ENCODE data around the gene TMEM115. TPM values are rescaled to one million over a fixed set of nuclear protein-coding genes. Genes with fewer than 3 reads are reported as not detected.

Gene TMEM115
- total RNA-seq, 2 donors from 2014 or later: 73.0 to 76.7 TPM

- WGBS: 15% methylated on average over 2 of the region's 2 CpGs
- Histone ChIP-seq H3K27ac (no peak overlapping the region), H3K4me1 (replicated peaks) (peaks cover 37% of the 10 kb centered on the region), H3K36me3 (no peaks in the 10 kb centered on the region), H3K9me3 (no peaks in the 10 kb centered on the region), H3K27me3 (replicated peaks; ENCODE audit: insufficient read depth) (no peaks in the 10 kb centered on the region), H3K4me3 (no peak overlapping the region)
- no peak for DNase-seq (ENCODE audit: low spot score)
- intact Hi-C loops (cut with DNase I): loop anchor here (10.0 kb wide), 1 partner anchor 1032 kb away; the partner anchor contains the start of gene MANF
- TF ChIP-seq POLR2AphosphoS5 (IDR thresholded peaks at IDR 0.05) (no peak), CTCF (IDR thresholded peaks at IDR 0.05) (no peak), POLR2A (IDR thresholded peaks at IDR 0.05) (no peak)
Measured at GRCh38 chr3:50352781-50353180, 6.5 kb downstream of the TMEM115 start.

- H3K4me3 ChIP-seq: peak overlapping the region; percentile 73 to 91
- no peaks in the 10 kb centered on the region for H3K36me3 ChIP-seq
- peaks cover 26% of the 10 kb centered on the region for H3K4me1 ChIP-seq (replicated peaks)
- H3K27me3 ChIP-seq (replicated peaks; ENCODE audit: insufficient read depth): no peaks in the 10 kb centered on the region
- no peak for DNase-seq (ENCODE audit: low spot score)
- no peaks in the 10 kb centered on the region for H3K9me3 ChIP-seq
- intact Hi-C loops (cut with DNase I): loop anchor here (10.0 kb wide), 1 partner anchor 1033 kb away; the partner anchor contains the start of gene MANF
- WGBS: 49% methylated on average over 11 of the region's 11 CpGs
- H3K27ac ChIP-seq: peak overlapping the region; percentile 94 to 96
- TF ChIP-seq CTCF (IDR thresholded peaks at IDR 0.05): no peak
- TF ChIP-seq POLR2A (IDR thresholded peaks at IDR 0.05): no peak
- no peak for TF ChIP-seq POLR2AphosphoS5 (IDR thresholded peaks at IDR 0.05)
Measured at GRCh38 chr3:50351323-50351697, 8.0 kb downstream of the TMEM115 start.

GRCh38 chr3:50350527-50351322 lies 8.6 kb downstream of the TMEM115 start, which contains the start of the genes CYB561D2 and NPRL2:
Gene CYB561D2 (plus strand): TSS chr3:50350862. CDS start chr3:50351434, 572 bp downstream.
Gene NPRL2 (minus strand): TSS chr3:50350775. CDS start chr3:50350652, 123 bp downstream.
- peak within 1 kb of the TSS; percentile 73 to 91 for H3K4me3 ChIP-seq
- DNase-seq (ENCODE audit: low spot score): peak; percentile 96
- H3K9me3 ChIP-seq: no peaks in the 10 kb centered on the region
- peak within 1 kb of the TSS; percentile 94 to 96 for H3K27ac ChIP-seq
- WGBS: under 1% methylated on average over 62 of the region's 64 CpGs
- intact Hi-C loops (cut with DNase I): loop anchor here (10.0 kb wide), 1 partner anchor 1034 kb away; the partner anchor contains the start of gene MANF
- no peaks in the 10 kb centered on the region for H3K36me3 ChIP-seq
- H3K27me3 ChIP-seq (replicated peaks; ENCODE audit: insufficient read depth): no peaks in the 10 kb centered on the region
- TF ChIP-seq POLR2A (IDR thresholded peaks at IDR 0.05) (peak; percentile 91), POLR2AphosphoS5 (IDR thresholded peaks at IDR 0.05) (peak; percentile 97), CTCF (IDR thresholded peaks at IDR 0.05) (peak in 1 of 4 experiments; percentile 19)
- H3K4me1 ChIP-seq (replicated peaks): peaks cover 20% of the 10 kb centered on the region

GRCh38 chr3:50350213-50350526 lies 9.2 kb downstream of the TMEM115 start:
- intact Hi-C loops (cut with DNase I): loop anchor here (10.0 kb wide), 1 partner anchor 1035 kb away; the partner anchor contains the start of gene MANF
- no peaks in the 10 kb centered on the region for H3K9me3 ChIP-seq
- peak overlapping the region; percentile 73 to 91 for H3K4me3 ChIP-seq
- H3K4me1 ChIP-seq (replicated peaks): peaks cover 18% of the 10 kb centered on the region
- no peaks in the 10 kb centered on the region for H3K27me3 ChIP-seq (replicated peaks; ENCODE audit: insufficient read depth)
- peak overlapping the region; percentile 94 to 96 for H3K27ac ChIP-seq
- no peaks in the 10 kb centered on the region for H3K36me3 ChIP-seq
- TF ChIP-seq POLR2A (IDR thresholded peaks at IDR 0.05): no peak
- no peak for TF ChIP-seq CTCF (IDR thresholded peaks at IDR 0.05)
- TF ChIP-seq POLR2AphosphoS5 (IDR thresholded peaks at IDR 0.05): no peak
- WGBS: 2% methylated on average over 7 of the region's 7 CpGs
- DNase-seq (ENCODE audit: low spot score): no peak

All from prostate gland (tissue), 2 donors.